A549 (cell line): Measurements from ENCODE around the gene MBNL2. TPM values are rescaled to one million over a fixed set of nuclear protein-coding genes. Genes with fewer than 3 reads are reported as not detected.

Experiments
- ATOH8 ChIP-seq: fragments of 250-450 bp; sonication (Bioruptor Pico); IDR thresholded peaks from 2 replicates; pipeline ENCODE4 v1.5.0; 2020; ENCODE audit warnings: low read depth, mild to moderate bottlenecking, moderate library complexity
- BCL3 ChIP-seq: fragments of >200 bp; sonication (Bioruptor Twin); formaldehyde crosslinking; IDR thresholded peaks from 3 replicates; pipeline ENCODE4 v1.6.1; 2016
- CBX8 ChIP-seq: fragments of 200-600 bp; sonication (generic); IDR thresholded peaks from 2 replicates; pipeline ENCODE4 v1.6.1; 2016
- CEBPB ChIP-seq, 2 experiments: fragments of >200 bp in 1 of 2; sonication (Bioruptor Twin) in 1 of 2; formaldehyde crosslinking in 1 of 2; IDR thresholded peaks; 2 replicates each; pipeline ENCODE4 v1.6.1; 2012 to 2016
- CHD4 ChIP-seq: fragments of 200-600 bp; sonication (generic); IDR thresholded peaks from 2 replicates; pipeline ENCODE4 v1.6.1; 2016; ENCODE audit warnings: antibody characterized with exemption, mild to moderate bottlenecking, borderline replicate concordance
- CTCF ChIP-seq: fragments of >200 bp; sonication (Bioruptor Twin); formaldehyde crosslinking; IDR thresholded peaks from 3 replicates; pipeline ENCODE4 v1.5.1; 2016
- E2F6 ChIP-seq: IDR thresholded peaks from 2 replicates; pipeline ENCODE4 v1.6.1; 2012; ENCODE audit warnings: low read depth, borderline replicate concordance
- EHF ChIP-seq: fragments of 250-450 bp; sonication (Bioruptor Pico); IDR thresholded peaks from 2 replicates; pipeline ENCODE4 v1.5.0; 2020; ENCODE audit warnings: mild to moderate bottlenecking
- ELK1 ChIP-seq: fragments of 150-350 bp; IDR thresholded peaks from 2 replicates; pipeline ENCODE4 v1.6.1; 2014; ENCODE audit warnings: low read depth, mild to moderate bottlenecking, low read length
- ESRRA ChIP-seq: fragments of 150-350 bp; IDR thresholded peaks from 2 replicates; pipeline ENCODE4 v1.6.1; 2014; ENCODE audit warnings: mild to moderate bottlenecking, low read length, borderline replicate concordance
- FOSB ChIP-seq: fragments of 250-450 bp; sonication (Bioruptor Pico); IDR thresholded peaks from 2 replicates; pipeline ENCODE4 v1.5.0; 2020; ENCODE audit warnings: mild to moderate bottlenecking, moderate library complexity
- FOSL2 ChIP-seq, 2 experiments: fragments of 450-650 bp in 1 of 2; fragments of >200 bp in 1 of 2; sonication (Bioruptor Twin) in 1 of 2; formaldehyde crosslinking; IDR thresholded peaks; 2 replicates each; pipeline versions ENCODE4 v1.5.0 to v1.6.1; 2016 to 2020; ENCODE audit warnings: mild to moderate bottlenecking in 1 of 2, moderate library complexity in 1 of 2
- FOXS1 ChIP-seq: fragments of 250-450 bp; sonication (Bioruptor Pico); IDR thresholded peaks from 2 replicates; pipeline ENCODE4 v1.5.0; 2020; ENCODE audit warnings: mild to moderate bottlenecking, moderate library complexity
- HDAC2 ChIP-seq: fragments of 200-600 bp; sonication (generic); IDR thresholded peaks from 2 replicates; pipeline ENCODE4 v1.6.1; 2016
- HES2 ChIP-seq: fragments of >200 bp; sonication (Bioruptor Twin); formaldehyde crosslinking; IDR thresholded peaks from 2 replicates; pipeline ENCODE4 v1.6.1; 2016
- HEYL ChIP-seq: fragments of 250-450 bp; sonication (Bioruptor Pico); IDR thresholded peaks from 2 replicates; pipeline ENCODE4 v1.8.0; 2021; ENCODE audit warnings: mild to moderate bottlenecking, moderate library complexity
- HMGXB4 ChIP-seq: fragments of 250-450 bp; sonication (Bioruptor Pico); IDR thresholded peaks from 2 replicates; pipeline ENCODE4 v1.5.0; 2021; ENCODE audit warnings: mild to moderate bottlenecking, moderate library complexity, borderline replicate concordance
- HOXB5 ChIP-seq: fragments of 250-450 bp; sonication (Bioruptor Pico); IDR thresholded peaks from 2 replicates; pipeline ENCODE4 v1.5.0; 2020; ENCODE audit warnings: mild to moderate bottlenecking, moderate library complexity
- JUNB ChIP-seq: fragments of >200 bp; sonication (Bioruptor Twin); formaldehyde crosslinking; IDR thresholded peaks from 2 replicates; pipeline ENCODE4 v1.6.1; 2016
- MAFK ChIP-seq: fragments of 450-650 bp; IDR thresholded peaks from 2 replicates; pipeline ENCODE4 v1.6.1; 2014; ENCODE audit not compliant: partially characterized antibody
- MYC ChIP-seq: IDR thresholded peaks from 2 replicates; pipeline ENCODE4 v1.6.1; 2012; ENCODE audit warnings: mild to moderate bottlenecking, inconsistent platforms, low read length, improper control_type of control experiment, borderline replicate concordance
- NFE2L2 ChIP-seq: fragments of 150-350 bp; conservative IDR thresholded peaks from 2 replicates; pipeline ENCODE4 v1.6.1; 2014; ENCODE audit warnings: low read length
- NPAS2 ChIP-seq: fragments of 250-450 bp; sonication (Bioruptor Pico); IDR thresholded peaks from 2 replicates; pipeline ENCODE4 v1.8.0; 2022; ENCODE audit warnings: mild to moderate bottlenecking, moderate library complexity, borderline replicate concordance
- PBX3 ChIP-seq: IDR thresholded peaks from 2 replicates; pipeline ENCODE4 v1.6.1; 2012
- POLR2A ChIP-seq: IDR thresholded peaks from 2 replicates; pipeline ENCODE4 v1.6.1; 2012; ENCODE audit warnings: mild to moderate bottlenecking, low read length
- POLR2AphosphoS2 ChIP-seq: conservative IDR thresholded peaks from 2 replicates; pipeline ENCODE4 v1.6.1; 2012; ENCODE audit warnings: low read length, improper control_type of control experiment, inconsistent platforms
- RAD21 ChIP-seq, 2 experiments: fragments of >200 bp in 1 of 2; sonication (Bioruptor Twin) in 1 of 2; formaldehyde crosslinking in 1 of 2; IDR thresholded peaks in 1 of 2; conservative IDR thresholded peaks in 1 of 2; 2 replicates in 1 of 2; 3 replicates in 1 of 2; pipeline ENCODE4 v1.6.1; 2012 to 2018; ENCODE audit warnings: inconsistent platforms in 1 of 2
- RARB ChIP-seq: fragments of 250-450 bp; sonication (Bioruptor Pico); IDR thresholded peaks from 2 replicates; pipeline ENCODE4 v1.8.0; 2021; ENCODE audit warnings: mild to moderate bottlenecking, moderate library complexity
- RCOR1 ChIP-seq: fragments of 150-350 bp; IDR thresholded peaks from 2 replicates; pipeline ENCODE4 v1.6.1; 2014; ENCODE audit warnings: antibody characterized with exemption, low read length, low read depth
- RNF2 ChIP-seq: fragments of 200-600 bp; sonication (generic); IDR thresholded peaks from 2 replicates; pipeline ENCODE4 v1.6.1; 2016; ENCODE audit warnings: low read depth, mild to moderate bottlenecking, antibody characterized with exemption, moderate library complexity, borderline replicate concordance
- TFCP2L1 ChIP-seq: fragments of 250-450 bp; sonication (Bioruptor Pico); IDR thresholded peaks from 2 replicates; pipeline ENCODE4 v1.5.0; 2021; ENCODE audit warnings: mild to moderate bottlenecking
- TP53 ChIP-seq: fragments of 250-450 bp; sonication (Bioruptor Pico); IDR thresholded peaks from 2 replicates; pipeline ENCODE4 v1.5.0; 2021; ENCODE audit warnings: mild to moderate bottlenecking, moderate library complexity
- ZC3H11A ChIP-seq: fragments of 450-650 bp; IDR thresholded peaks from 2 replicates; pipeline ENCODE4 v1.6.1; 2014; ENCODE audit warnings: antibody characterized with exemption, mild to moderate bottlenecking
- ZNF302 ChIP-seq: fragments of 250-450 bp; sonication (Bioruptor Pico); IDR thresholded peaks from 2 replicates; pipeline ENCODE4 v1.9.0; 2021; ENCODE audit warnings: inconsistent platforms, mild to moderate bottlenecking, moderate library complexity
- polyA plus RNA-seq, 4 experiments: library from polyadenylated mRNA; depleted of rRNA in 3 of 4; stranded (reverse); fragments of >200 nt; fragmentation: RNase III in 1 of 4; extraction: RNeasy Plus Mini Kit Qiagen cat#74134 plus additional on column Dnase treatment in 1 of 4; gene quantifications; 2 replicates in 3 of 4; 3 replicates in 1 of 4; pipeline ENCODE4 v1.2.3, GENCODE V29; 2011 to 2017

The MBNL2 gene
- polyA plus RNA-seq, 2 of the 4 experiments (the other 2 are of a cell fraction), result 18.7 to 20.6 TPM

- TF ChIP-seq POLR2AphosphoS2 (no peak), RAD21 (conservative IDR thresholded peaks at IDR 0.05 in 1 of 2, IDR thresholded peaks at IDR 0.05 in 1 of 2) (no peak), NFE2L2 (no peak), HOXB5 (CRISPR knock-in tag) (no peak), ELK1 (no peak), PBX3 (no peak), POLR2A (no peak), FOXS1 (no peak), CBX8 (no peak), MAFK (peak; percentile 47), FOSL2 (IDR thresholded peaks at IDR 0.05) (peak; percentile 44; the same call in 1 of the 2 replicates), FOSL2 (CRISPR knock-in tag; IDR thresholded peaks at IDR 0.05) (peak; percentile 77), CHD4 (no peak), RNF2 (no peak), CTCF (no peak), HEYL (CRISPR knock-in tag) (no peak), RCOR1 (no peak), RARB (CRISPR knock-in tag) (no peak), CEBPB (IDR thresholded peaks at IDR 0.05) (peak in 1 of 2 experiments; percentile 62; a peak in 3 of 4 replicates), MYC (no peak), HES2 (no peak), ZNF302 (CRISPR knock-in tag) (no peak), FOSB (CRISPR knock-in tag) (no peak), EHF (CRISPR knock-in tag) (no peak), BCL3 (no peak), HDAC2 (no peak), ESRRA (no peak), TP53 (CRISPR knock-in tag) (no peak), HMGXB4 (CRISPR knock-in tag) (no peak), TFCP2L1 (CRISPR knock-in tag) (no peak), NPAS2 (no peak), ZC3H11A (no peak), ATOH8 (CRISPR knock-in tag) (no peak), JUNB (peak; percentile 64), E2F6 (no peak)
Observed at GRCh38 chr13:97274829-97275649, 52.9 kb downstream of the MBNL2 start (continued).
